Psoas muscle (tissue), 8 donors: ENCODE measurements around the gene ZNF214. TPM values are rescaled to one million over a fixed set of nuclear protein-coding genes. Genes with fewer than 3 reads are reported as not detected.

Experiments
- ATAC-seq, 4 donors: fragments of 200-7000 bp; cut with Tn5 transposase; one replicate each; pipeline ENCODE4 v1.9.1; 2020; ENCODE audit warnings: moderate library complexity in 3 of 4, mild to moderate bottlenecking in 2 of 4
- DNase-seq, 2 donors: peaks; one replicate each; pipeline ENCODE4 v3.0.0-alpha.2; 2020
- H3K27ac ChIP-seq: fragments of 200-600 bp; one replicate; pipeline ENCODE4 v1.8.0; 2022
- H3K27me3 ChIP-seq, 3 donors: fragments of 200-600 bp in 1 of 3; one replicate each; pipeline versions ENCODE4 v1.6.1 to v1.8.0; 2013 to 2022; ENCODE audit warnings: low read length in 2 of 3, mild to moderate bottlenecking in 2 of 3, moderate library complexity in 1 of 3; ENCODE audit not compliant: insufficient read depth in 3 of 3
- H3K36me3 ChIP-seq, 2 donors: fragments of 200-600 bp in 1 of 2; one replicate each; pipeline versions ENCODE4 v1.6.1 to v1.8.0; 2013 to 2022; ENCODE audit warnings: low read depth in 1 of 2, mild to moderate bottlenecking in 1 of 2, moderate library complexity in 1 of 2; ENCODE audit not compliant: insufficient read depth in 1 of 2
- H3K4me1 ChIP-seq: fragments of 200-600 bp; one replicate; pipeline ENCODE4 v1.8.0; 2022
- H3K4me3 ChIP-seq: fragments of 200-600 bp; one replicate; pipeline ENCODE4 v1.8.0; 2022; ENCODE audit warnings: mild to moderate bottlenecking
- H3K9me3 ChIP-seq: fragments of 200-600 bp; one replicate; pipeline ENCODE4 v1.8.0; 2022
- CTCF ChIP-seq: fragments of 200-600 bp; IDR thresholded peaks from one replicate; pipeline ENCODE4 v1.8.0; 2022; ENCODE audit warnings: antibody characterized with exemption
- WGBS, 3 donors: extraction: QIAGEN DNeasy Blood & Tissue Kit; methylation state at CpG; one replicate each; pipeline versions ENCODE4 v1.1.6 to v1.1.7; 2013; 5-methylcytosine and 5-hydroxymethylcytosine counted together
- intact Hi-C, 2 donors: fragments of 100-400 bp; cut with DNase I; formaldehyde crosslinking; loops; one replicate each; pipeline versions ENCODE4 v1.11.0 to v1.14.2; 2022
- polyA plus RNA-seq, 3 donors: library from polyadenylated mRNA; stranded (reverse); fragments of 200-250 nt; gene quantifications; one replicate each; pipeline ENCODE4 v1.2.3, GENCODE V29; 2013
- total RNA-seq, 4 donors: library from RNA; stranded (reverse); fragmentation: NEBNext Ultra II Directional in 2 of 4; extraction: Animal tissue kit (Norgen Biotek cat#: 25700) in 2 of 4; gene quantifications; one replicate each; pipeline versions ENCODE4 v1.2.1 to v1.2.4, GENCODE V29; 2021 to 2023
- donor health status: healthy with polysubstance abuse.
- donor health status: DM: no; HTN: no; CAD: no; lungs with moderate emphysema.
- donor health status: Bipolar disorder and iron deficiency.
- donor health status: healthy.
- donor health status: DM: yes; HTN: yes; CAD: no.
- donor health status: DM: no; HTN: no; CAD: no.
- donor health status: DM: no; HTN: no; CAD: no.
- donor health status: DM: yes; HTN: yes; CAD: no.

ZNF214 gene
- total and polyA plus RNA-seq, 7 donors, result 0.30 to 0.97 (median 0.75) TPM

- ATAC-seq, result no peak
Observed at GRCh38 chr11:7056828-7057513, 36.8 kb upstream of the ZNF214 start.

GRCh38 chr11:7050191-7050590 lies 30.0 kb upstream of the ZNF214 start:
- intact Hi-C loops, result no loop called here
- Histone ChIP-seq H3K36me3 (no peaks in the 10 kb centered on the region), H3K9me3 (no peaks in the 10 kb centered on the region), H3K27me3 (peaks cover 0 to 2% (median 0%) of the 10 kb centered on the region in 3 donors), H3K4me3 (no peak overlapping the region), H3K27ac (no peak overlapping the region), H3K4me1 (no peaks in the 10 kb centered on the region)
- DNase-seq, result no peak
- no peak for TF ChIP-seq CTCF
- no peak for ATAC-seq
- 93 to 96% (median 95%) methylated on average over 1 of the region's 1 CpG for WGBS, 3 donors

More at GRCh38 chr11:7056828-7057513, 36.8 kb upstream of the ZNF214 start:
- H3K9me3 ChIP-seq, result no peaks in the 10 kb centered on the region
- 67 to 68% (median 67%) methylated on average over 6 of the region's 6 CpGs for WGBS, 3 donors
- intact Hi-C loops, result no loop called here
- no peaks in the 10 kb centered on the region for H3K36me3 ChIP-seq
- no peak for DNase-seq
- H3K4me3 ChIP-seq, result no peak overlapping the region
- TF ChIP-seq CTCF, result no peak
- H3K4me1 ChIP-seq, result no peaks in the 10 kb centered on the region
- H3K27ac ChIP-seq, result no peak overlapping the region
- no peaks in the 10 kb centered on the region for H3K27me3 ChIP-seq

- DNase-seq, result no peak
Observed at GRCh38 chr11:7046474-7047175, 26.5 kb upstream of the ZNF214 start.

GRCh38 chr11:7034019-7034418 lies 13.9 kb upstream of the ZNF214 start:
- intact Hi-C loops, result no loop called here
- no peaks in the 10 kb centered on the region for H3K27me3 ChIP-seq
- DNase-seq (no peak), ATAC-seq (no peak)
- H3K4me1 ChIP-seq, result no peaks in the 10 kb centered on the region
- H3K9me3 ChIP-seq, result no peaks in the 10 kb centered on the region
- no peak for TF ChIP-seq CTCF
- no peak overlapping the region for H3K27ac ChIP-seq
- no peaks in the 10 kb centered on the region for H3K36me3 ChIP-seq
- WGBS, 3 donors, result 87 to 90% (median 88%) methylated on average over 6 of the region's 6 CpGs
- H3K4me3 ChIP-seq, result no peak overlapping the region

More at GRCh38 chr11:7046474-7047175, 26.5 kb upstream of the ZNF214 start:
- intact Hi-C loops, result no loop called here
- Histone ChIP-seq H3K9me3 (no peaks in the 10 kb centered on the region), H3K27me3 (peaks cover 0 to 2% (median 0%) of the 10 kb centered on the region in 3 donors), H3K4me3 (no peak overlapping the region), H3K27ac (no peak overlapping the region), H3K4me1 (no peaks in the 10 kb centered on the region), H3K36me3 (no peaks in the 10 kb centered on the region)
- no peak for ATAC-seq
- no peak for TF ChIP-seq CTCF
- WGBS, 3 donors, result 25 to 36% (median 25%) methylated on average over 3 of the region's 3 CpGs
